Prostate gland (tissue), 2 donors: ENCODE data around the gene RIPOR1. TPM values are rescaled to one million over a fixed set of nuclear protein-coding genes. Genes with fewer than 3 reads are reported as not detected.
A peak's percentile ranks its signal among the peaks of the same experiment; 100 is the strongest.
"Not testable (repeated sequence)": the region's sequence is repeated elsewhere in the genome, so short reads cannot be mapped to it uniquely, and the experiment has no call there.

ENCODE experiments used
- DNase-seq: peaks from one replicate; pipeline ENCODE4 v3.0.0-alpha.2; 2019; ENCODE audit warnings: low spot score
- H3K27ac ChIP-seq, 2 donors: fragments of 200-600 bp; sonication (generic); 2 replicates each; pipeline ENCODE4 v1.5.1; 2017 to 2019
- H3K27me3 ChIP-seq: fragments of 200-600 bp; sonication (generic); replicated peaks from 2 replicates; pipeline ENCODE4 v1.5.1; 2019; ENCODE audit not compliant: insufficient read depth
- H3K36me3 ChIP-seq, 2 donors: fragments of 200-600 bp; sonication (generic); 1 replicate in 1 of 2; 2 replicates in 1 of 2; pipeline versions ENCODE4 v1.5.1 to v1.8.1; 2017 to 2019
- H3K4me1 ChIP-seq: fragments of 200-600 bp; sonication (generic); replicated peaks from 2 replicates; pipeline ENCODE4 v1.5.1; 2019
- H3K4me3 ChIP-seq, 2 donors: fragments of 200-600 bp; sonication (generic); 2 replicates each; pipeline ENCODE4 v1.5.1; 2017 to 2019
- H3K9me3 ChIP-seq: fragments of 200-600 bp; sonication (generic); 2 replicates; pipeline ENCODE4 v1.5.1; 2017
- CTCF ChIP-seq, 4 experiments: fragments of 200-600 bp in 2 of 4; fragments of 450-650 bp in 2 of 4; sonication (generic) in 2 of 4; IDR thresholded peaks; 1 replicate in 3 of 4; 2 replicates in 1 of 4; pipeline ENCODE4 v1.5.1; 2016 to 2019; ENCODE audit warnings: antibody characterized with exemption in 4 of 4, mild to moderate bottlenecking in 2 of 4, moderate library complexity in 2 of 4
- POLR2A ChIP-seq: fragments of 450-650 bp; IDR thresholded peaks from one replicate; pipeline ENCODE4 v1.6.1; 2016; ENCODE audit warnings: antibody characterized with exemption, mild to moderate bottlenecking
- POLR2AphosphoS5 ChIP-seq: sonication (generic); formaldehyde crosslinking; IDR thresholded peaks from one replicate; pipeline ENCODE4 v1.6.1; 2017; ENCODE audit warnings: antibody characterized with exemption
- WGBS: methylation state at CpG from one replicate; pipeline ENCODE4 v1.1.5; 2018; 5-methylcytosine and 5-hydroxymethylcytosine counted together
- intact Hi-C: fragments of 100-400 bp; cut with DNase I; formaldehyde crosslinking; loops from one replicate; pipeline ENCODE4 v1.14.2; 2022
- total RNA-seq, 2 donors: library from RNA; depleted of rRNA; stranded (reverse); fragments of >200 nt; gene quantifications; one replicate each; pipeline ENCODE4 v1.1.0, GENCODE V29; 2016

The RIPOR1 gene
- total RNA-seq, 2 donors from 2014 or later: 32.5 to 121 TPM

GRCh38 chr16:67483150-67483549, 45.5 kb upstream of the RIPOR1 start, which contains the start of gene AGRP:
Gene AGRP (minus strand): TSS chr16:67483547. CDS start chr16:67483398, 149 bp downstream.
- no peak for DNase-seq
- peak within 1 kb of the TSS; percentile 88 to 90 for H3K4me3 ChIP-seq
- intact Hi-C loops: loop anchor here (5.0 kb wide), 1 partner anchor 44 kb away; the partner anchor contains the start of gene RIPOR1
- no peaks in the 10 kb centered on the region for H3K36me3 ChIP-seq
- peak within 1 kb of the TSS in 1 of 2 donors; percentile 74 for H3K27ac ChIP-seq
- TF ChIP-seq POLR2AphosphoS5 (no peak), CTCF (IDR thresholded peaks at IDR 0.05) (no peak), POLR2A (no peak)
- peaks cover 7% of the 10 kb centered on the region for H3K4me1 ChIP-seq
- H3K27me3 ChIP-seq: no peaks in the 10 kb centered on the region
- 95% methylated on average over 6 of the region's 6 CpGs for WGBS
- no peaks in the 10 kb centered on the region for H3K9me3 ChIP-seq

GRCh38 chr16:67483731-67484525, 44.7 kb upstream of the RIPOR1 start:
- no peak for TF ChIP-seq POLR2AphosphoS5
- TF ChIP-seq POLR2A: no peak
- no peak for TF ChIP-seq CTCF (IDR thresholded peaks at IDR 0.05)
- DNase-seq: no peak
- 85% methylated on average over 12 of the region's 12 CpGs for WGBS
- H3K36me3 ChIP-seq: no peaks in the 10 kb centered on the region
- peaks cover 7% of the 10 kb centered on the region for H3K4me1 ChIP-seq
- no peak overlapping the region for H3K27ac ChIP-seq
- no peaks in the 10 kb centered on the region for H3K27me3 ChIP-seq
- no peak overlapping the region for H3K4me3 ChIP-seq
- intact Hi-C loops: loop anchor here (5.0 kb wide), 1 partner anchor 43 kb away; the partner anchor contains the start of gene RIPOR1
- no peaks in the 10 kb centered on the region for H3K9me3 ChIP-seq

GRCh38 chr16:67486805-67487204, 41.8 kb upstream of the RIPOR1 start:
- intact Hi-C loops: no loop called here
- peaks cover 7% of the 10 kb centered on the region for H3K4me1 ChIP-seq
- no peak overlapping the region for H3K27ac ChIP-seq
- WGBS: 75% methylated on average over 3 of the region's 3 CpGs
- no peaks in the 10 kb centered on the region for H3K36me3 ChIP-seq
- TF ChIP-seq POLR2A (no peak), POLR2AphosphoS5 (no peak), CTCF (IDR thresholded peaks at IDR 0.05) (no peak)
- DNase-seq: no peak
- no peaks in the 10 kb centered on the region for H3K9me3 ChIP-seq
- H3K4me3 ChIP-seq: no peak overlapping the region
- H3K27me3 ChIP-seq: no peaks in the 10 kb centered on the region

- 88% methylated on average over 4 of the region's 4 CpGs for WGBS
- H3K4me1 ChIP-seq, H3K9me3 ChIP-seq, H3K36me3 ChIP-seq, H3K27me3 ChIP-seq, H3K27ac ChIP-seq, intact Hi-C loops, H3K4me3 ChIP-seq, DNase-seq: not testable (repeated sequence)
Observed at GRCh38 chr16:67487561-67487960, 41.1 kb upstream of the RIPOR1 start.

GRCh38 chr16:67489401-67490083, 39.1 kb upstream of the RIPOR1 start:
- Histone ChIP-seq H3K27me3 (no peaks in the 10 kb centered on the region), H3K4me1 (no peaks in the 10 kb centered on the region), H3K9me3 (no peaks in the 10 kb centered on the region), H3K36me3 (no peaks in the 10 kb centered on the region), H3K27ac (no peak overlapping the region), H3K4me3 (no peak overlapping the region)
- intact Hi-C loops: no loop called here
- TF ChIP-seq CTCF (IDR thresholded peaks at IDR 0.05): no peak
- TF ChIP-seq POLR2A: no peak
- no peak for TF ChIP-seq POLR2AphosphoS5
- DNase-seq: no peak
- 71% methylated on average over 4 of the region's 4 CpGs for WGBS
